Lower leg skin (tissue), 4 donors: ENCODE results near the gene GTPBP6. TPM values are rescaled to one million over a fixed set of nuclear protein-coding genes. Genes with fewer than 3 reads are reported as not detected.

Experiments used
- DNase-seq, 2 donors: peaks; one replicate each; pipeline ENCODE4 v3.0.0-alpha.2; 2019; ENCODE audit warnings: low spot score in 2 of 2
- H3K4me3 ChIP-seq: fragments of 200-600 bp; sonication (generic); 2 replicates; pipeline ENCODE4 v1.5.1; 2017; ENCODE audit warnings: mild to moderate bottlenecking, low read depth; ENCODE audit not compliant: poor library complexity, severe bottlenecking
- POLR2A ChIP-seq, 2 donors: fragments of 450-650 bp; IDR thresholded peaks; one replicate each; pipeline ENCODE4 v1.6.1; 2016 to 2017; ENCODE audit warnings: antibody characterized with exemption in 2 of 2, mild to moderate bottlenecking in 1 of 2, moderate library complexity in 1 of 2
- WGBS, 2 donors: methylation state at CpG; one replicate each; pipeline ENCODE4 v1.1.5; 2018; 5-methylcytosine and 5-hydroxymethylcytosine counted together
- intact Hi-C: fragments of 100-400 bp; cut with DNase I; formaldehyde crosslinking; loops from one replicate; pipeline ENCODE4 v1.15.0; 2023; ENCODE audit warnings: low total_unique reads
- total RNA-seq, 4 donors: library from RNA; depleted of rRNA; stranded (reverse); fragments of >200 nt; gene quantifications; one replicate each; pipeline ENCODE4 v1.1.0, GENCODE V29; 2016
- TF ChIP-seq, protein P1 (sequence below), 3 donors: fragments of 450-650 bp; IDR thresholded peaks; one replicate each; pipeline ENCODE4 v1.5.1; 2016; ENCODE audit warnings: antibody characterized with exemption in 3 of 3, mild to moderate bottlenecking in 3 of 3, moderate library complexity in 2 of 3

Gene GTPBP6
- total RNA-seq, 4 donors from 2014 or later: 35.9 to 53.4 (median 48.2) TPM

DNA sequence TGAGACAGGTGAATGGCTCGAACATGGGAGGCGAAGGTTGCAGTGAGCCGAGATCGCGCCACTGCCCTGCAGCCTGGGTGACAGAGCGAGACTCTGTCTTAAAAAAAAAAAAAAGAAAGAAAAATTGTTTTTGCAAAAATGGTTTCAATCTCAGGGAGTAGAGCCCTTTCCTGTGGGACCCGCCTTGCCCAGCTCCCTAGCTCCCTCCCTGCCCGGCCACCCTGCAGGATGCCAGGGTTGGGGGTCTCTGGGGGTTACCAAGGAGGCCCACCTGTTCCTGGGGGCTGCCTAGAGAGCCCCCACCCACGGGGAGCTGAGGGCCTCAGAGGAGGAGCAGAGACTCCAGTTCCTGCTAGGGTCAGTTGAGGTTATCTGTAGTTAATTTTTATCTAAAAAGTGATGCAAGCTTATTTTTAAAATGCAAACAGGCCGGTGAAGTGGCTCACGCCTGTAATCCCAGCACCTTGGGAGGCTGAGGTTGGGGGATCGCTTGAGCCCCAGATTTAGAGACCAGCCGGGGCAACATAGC lies 56.2 kb downstream of the GTPBP6 start:
- intact Hi-C loops: no loop called here
- TF ChIP-seq POLR2A (IDR thresholded peaks at IDR 0.05): no peak
- TF ChIP-seq, protein P1, sequence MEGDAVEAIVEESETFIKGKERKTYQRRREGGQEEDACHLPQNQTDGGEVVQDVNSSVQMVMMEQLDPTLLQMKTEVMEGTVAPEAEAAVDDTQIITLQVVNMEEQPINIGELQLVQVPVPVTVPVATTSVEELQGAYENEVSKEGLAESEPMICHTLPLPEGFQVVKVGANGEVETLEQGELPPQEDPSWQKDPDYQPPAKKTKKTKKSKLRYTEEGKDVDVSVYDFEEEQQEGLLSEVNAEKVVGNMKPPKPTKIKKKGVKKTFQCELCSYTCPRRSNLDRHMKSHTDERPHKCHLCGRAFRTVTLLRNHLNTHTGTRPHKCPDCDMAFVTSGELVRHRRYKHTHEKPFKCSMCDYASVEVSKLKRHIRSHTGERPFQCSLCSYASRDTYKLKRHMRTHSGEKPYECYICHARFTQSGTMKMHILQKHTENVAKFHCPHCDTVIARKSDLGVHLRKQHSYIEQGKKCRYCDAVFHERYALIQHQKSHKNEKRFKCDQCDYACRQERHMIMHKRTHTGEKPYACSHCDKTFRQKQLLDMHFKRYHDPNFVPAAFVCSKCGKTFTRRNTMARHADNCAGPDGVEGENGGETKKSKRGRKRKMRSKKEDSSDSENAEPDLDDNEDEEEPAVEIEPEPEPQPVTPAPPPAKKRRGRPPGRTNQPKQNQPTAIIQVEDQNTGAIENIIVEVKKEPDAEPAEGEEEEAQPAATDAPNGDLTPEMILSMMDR (IDR thresholded peaks at IDR 0.05): no peak
- 78 to 82% methylated on average over 13 of the region's 13 CpGs for WGBS, 2 donors
- H3K4me3 ChIP-seq: no peak overlapping the region
- peak in 1 of 2 donors; percentile 80 for DNase-seq

DNA sequence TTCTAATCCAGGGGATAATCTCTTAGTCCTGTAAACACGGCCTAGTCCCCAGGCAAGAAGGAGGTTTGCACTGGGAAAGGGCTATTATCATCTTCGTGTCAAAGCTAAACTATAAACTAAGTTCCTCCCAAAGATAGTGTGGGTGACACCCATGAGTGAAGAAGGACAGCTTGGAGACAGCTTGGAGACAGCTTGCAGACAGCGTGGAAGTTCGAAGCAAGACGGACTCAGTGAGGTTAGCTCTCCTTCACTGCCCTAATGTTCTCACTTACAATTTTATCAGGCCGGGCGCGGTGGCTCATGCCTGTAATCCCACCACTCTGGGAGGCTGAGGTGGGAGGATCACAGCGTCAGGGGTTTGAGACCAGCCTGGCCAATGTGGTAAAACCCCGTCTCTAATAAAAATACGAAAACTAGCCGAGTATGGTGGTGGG lies 56.7 kb downstream of the GTPBP6 start:
- intact Hi-C loops: no loop called here
- TF ChIP-seq POLR2A (IDR thresholded peaks at IDR 0.05): no peak
- 60 to 62% methylated on average over 12 of the region's 12 CpGs for WGBS, 2 donors
- no peak overlapping the region for H3K4me3 ChIP-seq
- peak in 1 of 2 donors; percentile 50 for DNase-seq

DNA sequence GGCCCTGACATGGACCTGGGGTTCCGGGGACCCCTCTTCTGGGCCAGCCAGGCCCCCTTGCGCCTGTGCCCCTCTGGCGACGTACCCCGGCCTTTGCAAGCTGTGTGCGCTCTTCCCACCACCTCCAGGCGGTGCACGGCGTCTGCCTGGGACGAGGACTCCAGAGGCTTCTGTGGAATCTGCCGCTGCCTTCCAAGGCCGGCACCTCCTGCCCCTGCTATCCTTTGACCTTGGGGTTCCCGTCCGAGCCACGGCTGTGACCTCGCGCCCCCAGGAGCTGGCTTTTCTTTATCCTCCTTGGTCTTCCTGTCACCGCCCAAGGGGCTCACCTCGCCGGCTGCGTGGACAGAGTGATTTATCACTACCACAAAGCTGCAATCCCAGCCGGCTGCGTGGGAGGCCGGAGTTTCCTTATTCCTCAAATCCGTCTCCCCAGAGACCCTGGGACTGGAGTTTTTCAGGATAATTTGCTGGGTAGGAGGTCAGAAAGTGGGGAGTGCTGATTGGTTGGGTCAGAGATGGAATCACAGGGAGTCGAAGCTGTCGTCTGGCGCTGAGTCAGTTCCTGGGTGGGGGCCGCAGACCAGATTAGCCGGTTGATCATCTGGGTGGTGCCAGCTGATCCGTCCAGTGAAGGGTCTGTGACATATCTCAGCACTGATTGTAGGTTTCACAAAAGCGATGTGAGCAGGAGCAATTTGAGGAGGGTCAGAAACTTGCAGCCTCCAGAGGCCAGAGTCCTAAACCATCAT lies 57.3 kb downstream of the GTPBP6 start:
- intact Hi-C loops: no loop called here
- DNase-seq: peak; percentile 12 to 84
- H3K4me3 ChIP-seq: no peak overlapping the region
- TF ChIP-seq POLR2A (IDR thresholded peaks at IDR 0.05): no peak
- TF ChIP-seq, protein P1 (IDR thresholded peaks at IDR 0.05): no peak
- WGBS, 2 donors: 20 to 40% methylated on average over 22 to 32 of the region's 32 CpGs

DNA sequence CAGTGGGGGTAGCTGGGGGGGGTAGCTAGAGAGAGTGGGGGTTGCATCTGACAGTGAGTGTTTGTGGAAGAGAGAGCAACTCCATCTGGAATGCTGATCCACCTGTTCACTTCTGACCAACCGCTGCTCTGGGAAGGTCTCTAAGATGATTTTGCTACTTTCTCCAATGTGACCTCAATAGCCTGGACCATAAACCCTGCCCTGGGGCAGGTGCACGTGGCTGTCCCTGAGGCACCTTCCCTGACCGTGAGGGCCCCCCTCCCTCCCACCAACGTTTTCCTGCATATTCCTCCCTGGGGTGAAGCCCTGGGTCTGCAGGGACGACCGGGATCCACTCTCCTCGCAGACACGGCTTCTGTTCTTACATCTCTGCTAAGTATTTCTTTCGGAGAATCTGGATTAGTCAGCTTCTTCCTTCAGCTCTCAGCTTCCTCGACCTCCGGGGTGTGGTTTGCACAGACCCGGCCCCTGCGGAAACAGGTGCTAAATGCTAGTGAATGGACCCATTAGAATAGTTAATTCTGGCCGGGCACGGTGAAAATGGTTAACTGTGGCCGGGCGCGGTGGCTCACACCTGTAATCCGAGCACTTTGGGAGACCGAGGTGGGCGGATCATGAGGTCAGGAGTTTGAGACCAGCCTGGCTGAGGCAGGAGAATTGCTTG lies 58.8 kb downstream of the GTPBP6 start:
- 70 to 75% methylated on average over 21 of the region's 21 CpGs for WGBS, 2 donors
- peak; percentile 14 to 70 for DNase-seq

DNA sequence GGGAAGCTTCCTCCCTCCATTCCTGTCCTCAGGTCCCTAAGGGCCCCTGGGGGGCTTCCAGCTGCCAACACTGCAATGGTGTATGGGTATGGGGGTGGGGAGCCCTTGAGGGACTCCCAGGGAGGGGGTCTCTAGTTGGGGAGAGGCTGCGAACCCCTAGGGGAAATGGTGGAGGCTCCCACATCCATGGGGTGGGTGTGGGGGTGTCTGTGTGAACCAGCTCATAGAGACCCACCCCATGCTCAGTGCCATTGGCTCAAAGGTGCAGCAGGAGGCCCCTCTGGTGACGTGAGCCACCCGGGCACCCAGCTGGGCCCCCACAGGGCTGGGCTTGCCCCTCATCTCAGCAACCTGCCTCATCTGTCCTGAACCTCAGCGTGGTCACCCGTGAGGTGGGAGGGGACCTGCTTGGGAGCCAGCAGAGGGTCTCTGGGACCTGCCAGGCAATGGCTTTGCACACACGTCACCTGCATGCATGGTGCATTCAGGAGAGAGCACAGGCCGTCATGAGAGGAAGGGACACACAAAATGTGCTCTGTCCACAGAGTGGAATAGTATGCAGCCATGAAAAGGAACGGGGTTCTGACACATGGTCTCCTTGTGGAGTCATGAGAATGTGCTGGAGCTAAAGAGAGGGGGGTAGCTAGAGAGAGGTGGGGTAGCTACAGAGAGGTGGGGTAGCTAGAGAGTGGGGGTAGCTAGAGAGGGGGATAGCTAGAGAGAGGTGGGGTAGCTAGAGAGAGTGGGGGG lies 60.1 kb downstream of the GTPBP6 start:
- intact Hi-C loops: no loop called here
- H3K4me3 ChIP-seq: no peak overlapping the region
- TF ChIP-seq, protein P1 (IDR thresholded peaks at IDR 0.05): no peak
- TF ChIP-seq POLR2A (IDR thresholded peaks at IDR 0.05): no peak
- DNase-seq: peak in 1 of 2 donors; percentile 42
- 73 to 80% methylated on average over 8 of the region's 8 CpGs for WGBS, 2 donors

More for the DNA sequence above, 58.8 kb downstream of the GTPBP6 start:
- intact Hi-C loops: no loop called here
- no peak overlapping the region for H3K4me3 ChIP-seq
- no peak for TF ChIP-seq POLR2A (IDR thresholded peaks at IDR 0.05)
- TF ChIP-seq, protein P1 (IDR thresholded peaks at IDR 0.05): no peak
